ENCODE results near the gene PDIK1L.
"Not testable (repeated sequence)": the region's sequence is repeated elsewhere in the genome, so short reads cannot be mapped to it uniquely, and the experiment has no call there.

The PDIK1L gene

GRCh38 chr1:26092422-26092821 lies 19.2 kb upstream of the PDIK1L start:
- no peak for DNase-seq

- not testable (repeated sequence) for DNase-seq
Observed at GRCh38 chr1:26093569-26093968, 18.1 kb upstream of the PDIK1L start.

GRCh38 chr1:26094076-26094669 lies 17.5 kb upstream of the PDIK1L start:
- DNase-seq: no peak

- DNase-seq: no peak
Observed at GRCh38 chr1:26094677-26095383, 16.8 kb upstream of the PDIK1L start.

GRCh38 chr1:26096471-26096870 lies 15.2 kb upstream of the PDIK1L start:
- no peak for DNase-seq

- no peak for DNase-seq
Observed at GRCh38 chr1:26097696-26098095, 13.9 kb upstream of the PDIK1L start.

- DNase-seq: no peak
Observed at GRCh38 chr1:26098602-26099001, 13.0 kb upstream of the PDIK1L start.

GRCh38 chr1:26099780-26100179 lies 11.8 kb upstream of the PDIK1L start:
- DNase-seq: no peak

- DNase-seq: not testable (repeated sequence)
Observed at GRCh38 chr1:26100204-26100603, 11.4 kb upstream of the PDIK1L start.

- DNase-seq: no peak
Observed at GRCh38 chr1:26102119-26102518, 9.5 kb upstream of the PDIK1L start.

GRCh38 chr1:26102526-26102925 lies 9.1 kb upstream of the PDIK1L start:
- no peak for DNase-seq

GRCh38 chr1:26105226-26105548 lies 6.4 kb upstream of the PDIK1L start:
- not testable (repeated sequence) for DNase-seq

- DNase-seq: no peak
Observed at GRCh38 chr1:26109229-26110164, 2.1 kb upstream of the PDIK1L start.

GRCh38 chr1:26110731-26111529 lies 694 bp upstream of the PDIK1L start:
- peak; percentile 76 for DNase-seq

- no peak for DNase-seq
Observed at GRCh38 chr1:26112407-26112775, 767 bp downstream of the PDIK1L start.

GRCh38 chr1:26114165-26114927 lies 2.7 kb downstream of the PDIK1L start:
- no peak for DNase-seq

- no peak for DNase-seq
Observed at GRCh38 chr1:26119892-26120608, 8.4 kb downstream of the PDIK1L start.

- no peak for DNase-seq
Observed at GRCh38 chr1:26121854-26122773, 10.5 kb downstream of the PDIK1L start.

GRCh38 chr1:26122988-26123973 lies 11.7 kb downstream of the PDIK1L start:
- no peak for DNase-seq

Data from activated naive CD4-positive, alpha-beta T cell treated with anti-CD3 and anti-CD28 coated beads, Interleukin-2, amount 50 U/mL, for 16 hours (primary cell).